Liver (tissue), 3 donors: ENCODE data around the gene HORMAD2.

ENCODE experiments used
- EGR1 ChIP-seq, 2 donors: IDR thresholded peaks; 2 replicates each; pipeline ENCODE4 v1.6.1; 2016 to 2018; ENCODE audit warnings: antibody characterized with exemption in 2 of 2, low read depth in 2 of 2
- FOXA1 ChIP-seq: IDR thresholded peaks from 2 replicates; pipeline ENCODE4 v1.6.1; 2016; ENCODE audit warnings: antibody characterized with exemption
- FOXA2 ChIP-seq: IDR thresholded peaks from 2 replicates; pipeline ENCODE4 v1.6.1; 2016; ENCODE audit warnings: antibody characterized with exemption
- GABPA ChIP-seq, 2 donors: IDR thresholded peaks in 1 of 2; conservative IDR thresholded peaks in 1 of 2; 2 replicates each; pipeline ENCODE4 v1.6.1; 2016; ENCODE audit warnings: antibody characterized with exemption in 2 of 2, mild to moderate bottlenecking in 1 of 2, moderate library complexity in 1 of 2
- HNF4A ChIP-seq, 2 donors: conservative IDR thresholded peaks; 2 replicates each; pipeline ENCODE4 v1.6.1; 2016; ENCODE audit warnings: antibody characterized with exemption in 2 of 2, mild to moderate bottlenecking in 2 of 2
- JUND ChIP-seq, 2 donors: IDR thresholded peaks; 2 replicates each; pipeline ENCODE4 v1.6.1; 2016; ENCODE audit warnings: antibody characterized with exemption in 2 of 2
- NR2F2 ChIP-seq: IDR thresholded peaks from 2 replicates; pipeline ENCODE4 v1.6.1; 2016; ENCODE audit warnings: antibody characterized with exemption
- RAD21 ChIP-seq, 2 donors: IDR thresholded peaks; 2 replicates each; pipeline ENCODE4 v1.6.1; 2016; ENCODE audit warnings: antibody characterized with exemption in 2 of 2, mild to moderate bottlenecking in 2 of 2
- TF ChIP-seq, protein P1 (sequence below): fragments of 150-350 bp; IDR thresholded peaks from 2 replicates; pipeline ENCODE4 v1.5.1; 2017; ENCODE audit warnings: improper control_type of control experiment, low read depth, low read length; ENCODE audit not compliant: missing input control
- TF ChIP-seq, protein P2 (sequence below): IDR thresholded peaks from 2 replicates; pipeline ENCODE4 v1.6.1; 2016; ENCODE audit warnings: antibody characterized with exemption, mild to moderate bottlenecking
- TF ChIP-seq, protein P3 (sequence below): IDR thresholded peaks from 2 replicates; pipeline ENCODE4 v1.6.1; 2016; ENCODE audit warnings: antibody characterized with exemption
- TF ChIP-seq, protein P4 (sequence below): IDR thresholded peaks from 2 replicates; pipeline ENCODE4 v1.6.1; 2016; ENCODE audit warnings: antibody characterized with exemption
- donor health status: healthy.
- donor health status: healthy.

DNA sequence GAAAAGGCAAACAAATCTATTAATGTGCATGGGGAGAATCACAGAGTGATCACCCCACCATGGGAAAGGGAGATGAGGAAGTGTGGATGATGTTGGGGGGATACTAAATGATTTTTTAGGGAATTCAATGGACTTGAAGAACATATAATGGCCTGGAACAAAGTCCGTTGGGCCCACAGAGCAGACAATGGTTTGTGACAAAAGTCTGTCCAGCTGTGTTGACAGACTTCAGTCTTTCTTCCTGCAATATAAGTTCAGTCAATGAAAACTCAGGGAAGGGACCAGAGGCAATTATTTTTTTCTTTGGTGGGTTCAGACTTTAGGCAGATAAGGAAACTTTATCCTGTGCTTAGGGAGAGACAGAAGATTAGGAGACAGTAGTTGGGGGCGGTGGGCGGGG is 18.0 kb upstream of the HORMAD2 start:
- TF ChIP-seq, protein P1, sequence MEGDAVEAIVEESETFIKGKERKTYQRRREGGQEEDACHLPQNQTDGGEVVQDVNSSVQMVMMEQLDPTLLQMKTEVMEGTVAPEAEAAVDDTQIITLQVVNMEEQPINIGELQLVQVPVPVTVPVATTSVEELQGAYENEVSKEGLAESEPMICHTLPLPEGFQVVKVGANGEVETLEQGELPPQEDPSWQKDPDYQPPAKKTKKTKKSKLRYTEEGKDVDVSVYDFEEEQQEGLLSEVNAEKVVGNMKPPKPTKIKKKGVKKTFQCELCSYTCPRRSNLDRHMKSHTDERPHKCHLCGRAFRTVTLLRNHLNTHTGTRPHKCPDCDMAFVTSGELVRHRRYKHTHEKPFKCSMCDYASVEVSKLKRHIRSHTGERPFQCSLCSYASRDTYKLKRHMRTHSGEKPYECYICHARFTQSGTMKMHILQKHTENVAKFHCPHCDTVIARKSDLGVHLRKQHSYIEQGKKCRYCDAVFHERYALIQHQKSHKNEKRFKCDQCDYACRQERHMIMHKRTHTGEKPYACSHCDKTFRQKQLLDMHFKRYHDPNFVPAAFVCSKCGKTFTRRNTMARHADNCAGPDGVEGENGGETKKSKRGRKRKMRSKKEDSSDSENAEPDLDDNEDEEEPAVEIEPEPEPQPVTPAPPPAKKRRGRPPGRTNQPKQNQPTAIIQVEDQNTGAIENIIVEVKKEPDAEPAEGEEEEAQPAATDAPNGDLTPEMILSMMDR: no peak
- TF ChIP-seq FOXA2: no peak
- TF ChIP-seq, protein P2, sequence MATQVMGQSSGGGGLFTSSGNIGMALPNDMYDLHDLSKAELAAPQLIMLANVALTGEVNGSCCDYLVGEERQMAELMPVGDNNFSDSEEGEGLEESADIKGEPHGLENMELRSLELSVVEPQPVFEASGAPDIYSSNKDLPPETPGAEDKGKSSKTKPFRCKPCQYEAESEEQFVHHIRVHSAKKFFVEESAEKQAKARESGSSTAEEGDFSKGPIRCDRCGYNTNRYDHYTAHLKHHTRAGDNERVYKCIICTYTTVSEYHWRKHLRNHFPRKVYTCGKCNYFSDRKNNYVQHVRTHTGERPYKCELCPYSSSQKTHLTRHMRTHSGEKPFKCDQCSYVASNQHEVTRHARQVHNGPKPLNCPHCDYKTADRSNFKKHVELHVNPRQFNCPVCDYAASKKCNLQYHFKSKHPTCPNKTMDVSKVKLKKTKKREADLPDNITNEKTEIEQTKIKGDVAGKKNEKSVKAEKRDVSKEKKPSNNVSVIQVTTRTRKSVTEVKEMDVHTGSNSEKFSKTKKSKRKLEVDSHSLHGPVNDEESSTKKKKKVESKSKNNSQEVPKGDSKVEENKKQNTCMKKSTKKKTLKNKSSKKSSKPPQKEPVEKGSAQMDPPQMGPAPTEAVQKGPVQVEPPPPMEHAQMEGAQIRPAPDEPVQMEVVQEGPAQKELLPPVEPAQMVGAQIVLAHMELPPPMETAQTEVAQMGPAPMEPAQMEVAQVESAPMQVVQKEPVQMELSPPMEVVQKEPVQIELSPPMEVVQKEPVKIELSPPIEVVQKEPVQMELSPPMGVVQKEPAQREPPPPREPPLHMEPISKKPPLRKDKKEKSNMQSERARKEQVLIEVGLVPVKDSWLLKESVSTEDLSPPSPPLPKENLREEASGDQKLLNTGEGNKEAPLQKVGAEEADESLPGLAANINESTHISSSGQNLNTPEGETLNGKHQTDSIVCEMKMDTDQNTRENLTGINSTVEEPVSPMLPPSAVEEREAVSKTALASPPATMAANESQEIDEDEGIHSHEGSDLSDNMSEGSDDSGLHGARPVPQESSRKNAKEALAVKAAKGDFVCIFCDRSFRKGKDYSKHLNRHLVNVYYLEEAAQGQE: no peak
- TF ChIP-seq, protein P3, sequence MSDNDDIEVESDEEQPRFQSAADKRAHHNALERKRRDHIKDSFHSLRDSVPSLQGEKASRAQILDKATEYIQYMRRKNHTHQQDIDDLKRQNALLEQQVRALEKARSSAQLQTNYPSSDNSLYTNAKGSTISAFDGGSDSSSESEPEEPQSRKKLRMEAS: no peak
- no peak for TF ChIP-seq JUND (IDR thresholded peaks at IDR 0.05)
- no peak for TF ChIP-seq RAD21 (IDR thresholded peaks at IDR 0.05)
- TF ChIP-seq HNF4A (conservative IDR thresholded peaks at IDR 0.05): no peak
- no peak for TF ChIP-seq EGR1 (IDR thresholded peaks at IDR 0.05; ENCODE audit: low read depth in 2 of 2)
- no peak for TF ChIP-seq FOXA1
- TF ChIP-seq GABPA (IDR thresholded peaks at IDR 0.05 in 1 of 2, conservative IDR thresholded peaks at IDR 0.05 in 1 of 2): no peak
- TF ChIP-seq, protein P4, sequence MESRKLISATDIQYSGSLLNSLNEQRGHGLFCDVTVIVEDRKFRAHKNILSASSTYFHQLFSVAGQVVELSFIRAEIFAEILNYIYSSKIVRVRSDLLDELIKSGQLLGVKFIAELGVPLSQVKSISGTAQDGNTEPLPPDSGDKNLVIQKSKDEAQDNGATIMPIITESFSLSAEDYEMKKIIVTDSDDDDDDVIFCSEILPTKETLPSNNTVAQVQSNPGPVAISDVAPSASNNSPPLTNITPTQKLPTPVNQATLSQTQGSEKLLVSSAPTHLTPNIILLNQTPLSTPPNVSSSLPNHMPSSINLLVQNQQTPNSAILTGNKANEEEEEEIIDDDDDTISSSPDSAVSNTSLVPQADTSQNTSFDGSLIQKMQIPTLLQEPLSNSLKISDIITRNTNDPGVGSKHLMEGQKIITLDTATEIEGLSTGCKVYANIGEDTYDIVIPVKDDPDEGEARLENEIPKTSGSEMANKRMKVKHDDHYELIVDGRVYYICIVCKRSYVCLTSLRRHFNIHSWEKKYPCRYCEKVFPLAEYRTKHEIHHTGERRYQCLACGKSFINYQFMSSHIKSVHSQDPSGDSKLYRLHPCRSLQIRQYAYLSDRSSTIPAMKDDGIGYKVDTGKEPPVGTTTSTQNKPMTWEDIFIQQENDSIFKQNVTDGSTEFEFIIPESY: no peak
- no peak for TF ChIP-seq NR2F2
